Medulla oblongata (tissue), 1 donor: ENCODE results near the gene GNRH2.
"Not testable (repeated sequence)": the region's sequence is repeated elsewhere in the genome, so short reads cannot be mapped to it uniquely, and the experiment has no call there.

Source experiments
- DNase-seq: peaks from one replicate; pipeline ENCODE4 v3.0.0-alpha.2; 2015; ENCODE audit errors: extremely low spot score

The GNRH2 gene

GRCh38 chr20:3041854-3042409 is 1.5 kb upstream of the GNRH2 start:
- DNase-seq, result no peak

GRCh38 chr20:3042625-3043024 is 797 bp upstream of the GNRH2 start:
- DNase-seq, result peak; percentile 35

DNA sequence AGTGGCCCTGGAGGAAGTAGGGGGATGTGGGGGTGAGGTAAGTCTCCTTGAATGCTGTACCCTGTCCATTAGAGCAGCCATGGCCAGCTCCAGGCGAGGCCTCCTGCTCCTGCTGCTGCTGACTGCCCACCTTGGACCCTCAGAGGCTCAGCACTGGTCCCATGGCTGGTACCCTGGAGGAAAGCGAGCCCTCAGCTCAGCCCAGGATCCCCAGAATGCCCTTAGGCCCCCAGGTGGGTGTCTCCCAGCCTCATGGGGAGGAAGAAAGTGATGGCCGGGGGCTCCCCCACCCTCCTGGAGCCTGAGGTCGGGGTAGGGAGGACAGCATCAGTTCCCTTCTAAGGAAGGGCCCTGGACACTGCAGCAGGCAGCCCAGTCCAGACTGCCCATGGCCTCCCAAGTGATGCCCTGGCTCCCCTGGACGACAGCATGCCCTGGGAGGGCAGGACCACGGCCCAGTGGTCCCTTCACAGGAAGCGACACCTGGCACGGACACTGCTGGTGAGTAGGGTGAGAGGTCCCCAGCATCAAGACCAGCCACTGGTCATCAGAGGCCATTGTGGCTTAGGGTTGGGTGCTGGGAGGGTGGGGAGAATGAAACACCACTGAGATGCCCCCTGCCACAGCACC is 1.0 kb downstream of the GNRH2 start:
- DNase-seq, result no peak

GRCh38 chr20:3045042-3045815 is 1.8 kb downstream of the GNRH2 start:
- DNase-seq, result no peak

GRCh38 chr20:3045816-3046676 is 2.6 kb downstream of the GNRH2 start, which contains the start of gene MRPS26:
Gene MRPS26 (plus strand): TSS chr20:3046052. CDS start chr20:3046069, 17 bp downstream.
- DNase-seq, result peak; percentile 92

DNA sequence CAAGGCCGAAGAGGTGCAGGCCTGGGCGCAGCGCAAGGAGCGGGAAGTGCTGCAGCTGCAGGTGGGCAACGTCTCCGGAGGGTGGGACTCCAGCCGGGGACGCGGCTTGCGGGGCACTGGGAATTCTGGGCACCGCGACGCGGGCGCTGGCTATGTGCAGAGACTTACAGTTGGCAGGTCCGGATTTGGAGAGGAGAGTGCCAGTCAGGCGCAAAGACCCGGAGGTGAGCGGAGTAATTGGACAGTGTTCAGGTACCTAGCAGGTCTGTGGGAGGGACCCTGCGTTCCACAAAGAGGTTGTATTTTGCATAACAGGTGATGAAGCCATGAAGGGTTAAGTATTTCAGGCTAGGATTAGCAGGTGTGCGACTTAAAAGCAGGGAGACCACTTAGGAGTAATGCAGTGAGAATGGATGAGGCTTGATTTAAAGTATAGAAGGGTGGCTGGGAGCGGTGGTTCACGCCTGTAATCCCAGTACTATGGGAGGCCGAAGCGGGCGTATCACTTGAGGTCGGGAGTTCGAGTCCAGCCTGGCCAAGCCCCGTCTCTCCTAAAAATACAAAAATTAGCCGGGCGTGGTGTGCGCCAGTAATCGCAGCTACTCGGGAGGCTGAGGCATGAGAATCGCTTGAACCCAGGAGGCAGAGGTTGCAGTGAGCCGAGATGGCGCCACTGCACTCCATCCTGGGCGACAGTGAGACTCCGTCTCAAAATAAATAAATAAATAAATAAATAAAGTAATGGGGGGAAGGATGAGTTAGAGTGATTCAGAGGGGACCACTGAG is 3.4 kb downstream of the GNRH2 start:
- no peak for DNase-seq

DNA sequence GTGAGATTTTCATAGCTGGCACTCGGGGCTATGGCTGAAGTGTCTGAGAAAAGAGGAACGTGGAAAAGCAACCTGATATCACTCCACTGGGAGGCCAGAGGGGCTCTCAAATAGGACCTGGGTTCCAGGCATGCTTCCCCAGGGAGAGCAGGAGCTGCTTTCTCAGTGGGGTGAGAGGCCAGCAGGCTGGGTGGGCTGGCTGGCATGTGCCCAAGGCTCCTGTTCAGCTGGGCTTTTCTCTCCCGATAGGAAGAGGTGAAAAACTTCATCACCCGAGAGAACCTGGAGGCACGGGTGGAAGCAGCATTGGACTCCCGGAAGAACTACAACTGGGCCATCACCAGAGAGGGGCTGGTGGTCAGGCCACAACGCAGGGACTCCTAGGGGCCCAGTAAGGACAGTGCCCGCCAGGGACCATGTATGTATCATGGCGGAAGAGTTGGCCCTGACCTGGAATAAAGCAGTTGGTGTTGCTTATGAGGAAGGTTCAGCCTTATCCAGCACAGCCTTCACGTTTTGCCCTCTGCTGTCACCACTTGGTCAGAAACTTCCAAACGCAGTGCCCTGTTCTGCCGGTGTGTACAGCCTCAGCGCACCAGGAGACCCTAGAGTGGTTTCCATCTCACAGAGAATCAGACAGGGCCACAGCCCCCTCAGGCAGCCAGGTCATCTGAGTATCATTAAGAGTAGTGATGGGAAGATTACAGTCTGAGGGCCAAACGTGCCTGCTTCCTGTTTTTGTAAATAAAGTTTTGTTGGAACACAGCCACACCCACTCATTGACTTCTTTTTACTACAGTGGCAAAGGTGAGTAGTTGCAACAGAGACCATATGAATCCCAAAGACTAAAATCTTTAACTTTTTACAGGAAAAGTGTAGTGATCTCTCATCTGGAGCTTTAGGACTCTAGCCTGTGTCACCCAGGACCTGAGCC is 4.3 kb downstream of the GNRH2 start:
- DNase-seq, result no peak

DNA sequence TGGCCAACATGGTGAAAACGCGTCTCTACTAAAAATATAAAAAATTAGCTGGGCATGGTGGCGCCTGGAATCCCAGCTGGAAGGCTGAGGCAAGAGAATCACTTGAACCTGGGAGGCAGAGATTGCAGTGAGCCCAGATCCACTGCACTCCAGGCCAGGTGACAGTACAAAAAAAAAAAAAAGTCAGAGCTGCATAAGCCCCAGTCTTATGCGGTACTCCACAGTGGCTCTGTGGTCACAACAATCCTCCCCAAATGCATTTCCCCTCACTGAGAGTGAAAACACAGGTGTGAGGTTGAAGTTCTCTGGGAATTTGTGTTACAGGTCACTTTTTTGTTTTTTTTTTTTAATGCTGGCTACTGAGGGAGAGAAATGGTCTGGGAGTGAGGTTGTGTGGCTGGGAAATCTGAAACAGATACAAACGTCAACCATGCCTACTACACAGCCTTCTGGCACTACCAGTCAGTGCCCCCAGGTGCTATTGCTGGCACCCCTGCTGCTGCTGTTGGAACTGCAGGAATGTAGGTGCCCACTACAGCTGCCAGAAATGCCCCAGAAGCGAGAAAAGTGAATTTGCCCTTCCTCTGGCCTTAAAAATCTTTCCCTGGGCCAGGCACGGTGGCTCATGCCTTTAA is 8.1 kb downstream of the GNRH2 start:
- DNase-seq, result no peak

DNA sequence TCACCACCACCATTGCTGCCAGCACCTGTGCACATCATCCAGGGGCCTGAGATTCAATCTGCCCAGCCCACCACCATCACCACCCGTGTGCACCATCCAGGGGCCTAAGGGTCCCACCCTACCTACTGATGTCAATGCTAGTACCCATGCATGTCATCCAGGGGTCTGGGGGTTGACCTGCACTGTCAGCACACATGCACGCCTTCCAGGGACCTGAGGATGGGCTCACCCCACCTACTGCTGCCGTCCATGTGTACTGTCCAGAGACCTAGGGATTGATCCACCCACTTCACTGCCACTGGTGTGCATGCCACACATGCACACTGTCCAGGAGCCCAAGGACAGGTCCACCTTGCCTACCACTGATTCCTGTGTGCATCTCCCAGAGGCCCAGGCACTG is 16.1 kb downstream of the GNRH2 start:
- DNase-seq, result no peak

GRCh38 chr20:3064119-3064518 is 20.7 kb downstream of the GNRH2 start:
- DNase-seq, result not testable (repeated sequence)

- no peak for DNase-seq
These were observed 24.0 kb downstream of the GNRH2 start for GRCh38 chr20:3067139-3068014.

- DNase-seq, result peak; percentile 35
These were observed 24.7 kb downstream of the GNRH2 start for GRCh38 chr20:3068075-3068474.

- DNase-seq, result no peak
These were observed 25.8 kb downstream of the GNRH2 start for GRCh38 chr20:3068986-3069900.

GRCh38 chr20:3070725-3071124 is 27.3 kb downstream of the GNRH2 start:
- no peak for DNase-seq

DNA sequence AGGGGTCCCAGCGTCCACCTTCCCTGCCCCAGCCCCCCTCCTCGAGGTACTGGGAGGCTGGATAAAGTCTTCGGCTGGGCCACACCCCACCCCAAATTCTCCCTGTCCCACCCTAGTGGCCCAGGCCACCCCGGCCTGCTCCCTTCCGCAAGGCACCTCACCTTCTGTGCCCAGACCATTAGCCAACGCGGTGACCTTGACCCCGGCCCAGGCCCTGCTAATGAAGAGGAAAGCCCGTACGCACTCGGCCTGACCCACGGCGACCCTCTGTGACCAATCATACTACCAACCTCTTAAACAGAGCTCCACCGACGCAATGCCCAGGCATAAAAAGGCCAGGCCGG is 27.8 kb downstream of the GNRH2 start:
- no peak for DNase-seq

GRCh38 chr20:3071610-3072529 is 28.4 kb downstream of the GNRH2 start, which contains the start of gene OXT:
Gene OXT (plus strand): TSS chr20:3071620. CDS start chr20:3071656, 36 bp downstream.
- DNase-seq, result no peak
